HG03196 (cell line): Measurements from ENCODE around the gene DNM3.

ENCODE experiments used
- ATAC-seq: cut with Tn5 transposase; IDR thresholded peaks from one replicate; pipeline ENCODE4 v1.9.1; 2021; ENCODE audit not compliant: unreplicated experiment

Gene DNM3

DNA sequence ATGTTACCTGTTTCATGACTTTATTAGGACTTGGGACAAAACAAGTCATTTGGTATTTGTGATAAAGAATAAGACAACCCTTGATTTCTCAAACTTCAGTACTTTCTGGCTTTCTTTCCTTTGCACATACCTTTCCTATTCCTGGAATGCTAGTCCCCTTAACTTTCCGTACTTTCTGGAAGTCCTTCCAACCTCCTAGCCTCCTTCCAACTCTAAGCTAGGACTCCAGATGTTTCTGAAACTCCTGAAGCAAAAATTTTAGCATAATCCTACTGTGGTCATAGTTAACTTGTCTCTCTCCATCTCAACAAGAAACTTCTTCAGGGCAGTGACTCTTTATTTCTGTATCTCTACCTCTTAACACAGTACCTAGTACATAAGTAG, 559.4 kb downstream of the DNM3 start:
- ATAC-seq, result no peak

GRCh38 chr1:172401477-172401876, 560.2 kb downstream of the DNM3 start:
- ATAC-seq, result no peak

DNA sequence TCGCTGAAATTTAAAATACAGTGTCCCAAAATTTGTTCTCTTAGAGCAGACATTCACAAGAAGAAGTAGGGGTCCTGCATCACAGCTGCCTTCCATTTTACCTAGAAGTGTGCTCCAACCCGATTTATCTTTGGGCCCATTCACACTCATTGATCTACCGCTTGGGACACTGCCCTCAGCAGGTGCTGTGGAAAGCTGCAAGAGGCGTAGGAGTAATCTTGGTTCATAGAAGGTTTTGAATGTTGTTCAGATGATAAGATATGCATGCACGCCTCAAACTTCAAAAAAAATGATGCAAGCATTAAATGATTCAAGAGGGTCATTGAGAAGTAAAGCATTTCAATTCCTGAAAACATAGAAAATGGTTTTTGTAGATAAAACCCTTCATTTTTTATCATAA, 560.6 kb downstream of the DNM3 start:
- no peak for ATAC-seq

DNA sequence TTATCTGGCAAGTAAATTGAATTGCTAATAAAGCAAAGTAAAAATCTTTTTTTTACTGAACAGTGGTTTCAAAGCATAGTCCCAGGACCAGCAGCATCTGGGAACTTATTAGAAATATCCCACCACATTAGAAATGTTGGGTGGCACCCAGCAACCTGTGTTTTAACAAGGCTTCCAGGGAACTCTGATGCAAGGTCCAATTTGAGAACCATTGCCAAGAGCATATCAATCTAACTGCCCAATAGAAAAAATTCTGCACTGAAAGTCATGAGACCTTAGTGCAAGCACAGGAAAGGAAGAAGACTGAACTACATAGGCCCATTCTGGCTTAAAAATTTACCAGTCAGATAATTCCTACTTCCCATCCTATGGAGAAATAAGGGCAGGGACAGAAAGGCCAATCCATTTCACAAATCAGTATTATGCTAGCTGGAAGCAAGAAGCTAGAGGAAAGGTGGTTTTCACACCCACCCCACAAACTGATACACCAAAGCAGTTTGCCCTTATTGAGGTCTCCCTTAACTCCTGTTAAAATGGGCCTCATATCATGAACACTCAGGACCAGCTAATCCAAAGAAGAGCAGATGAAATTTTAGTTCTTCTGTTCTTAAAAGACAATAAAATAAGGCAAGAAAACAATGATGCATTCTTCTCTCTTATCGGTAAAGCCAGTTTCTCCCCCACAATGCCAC, 561.7 kb downstream of the DNM3 start:
- no peak for ATAC-seq

GRCh38 chr1:172404121-172404520, 562.8 kb downstream of the DNM3 start:
- no peak for ATAC-seq

DNA sequence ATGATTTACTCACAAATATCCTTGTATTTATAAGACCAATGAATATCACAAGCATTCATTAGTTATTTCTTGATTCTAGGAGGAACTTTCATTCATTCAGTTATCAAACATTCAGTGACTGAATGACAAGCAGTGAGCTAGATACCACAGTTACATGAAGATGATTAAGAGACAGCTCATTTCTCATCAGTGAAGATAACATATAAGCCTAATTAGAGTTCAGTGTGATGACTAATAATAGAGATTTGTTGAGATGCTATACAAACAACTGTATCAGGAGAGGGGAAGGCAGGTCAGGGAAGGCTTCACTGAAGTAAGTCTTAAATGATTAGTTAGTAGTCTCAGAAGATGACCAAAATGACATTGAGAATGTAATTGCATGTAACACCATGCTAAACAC, 564.6 kb downstream of the DNM3 start:
- ATAC-seq, result no peak

DNA sequence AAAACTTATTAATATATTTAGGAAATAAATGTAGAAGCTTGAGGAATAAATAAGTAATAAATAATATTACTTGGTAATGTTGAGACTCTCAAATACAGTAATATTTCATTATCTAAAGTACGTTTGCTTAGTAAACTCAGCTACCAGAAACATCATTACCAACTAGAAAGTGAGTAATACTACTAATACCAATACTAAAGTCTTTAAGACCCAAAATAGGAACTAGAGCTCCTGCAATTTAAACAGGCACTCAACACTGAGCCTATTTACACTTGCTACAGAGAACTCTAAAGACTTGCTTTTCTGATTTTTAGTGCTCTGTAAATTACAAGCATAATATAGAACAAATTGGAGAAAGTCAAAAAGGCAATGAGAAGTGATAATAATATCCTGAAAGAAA, 565.7 kb downstream of the DNM3 start:
- ATAC-seq, result no peak

DNA sequence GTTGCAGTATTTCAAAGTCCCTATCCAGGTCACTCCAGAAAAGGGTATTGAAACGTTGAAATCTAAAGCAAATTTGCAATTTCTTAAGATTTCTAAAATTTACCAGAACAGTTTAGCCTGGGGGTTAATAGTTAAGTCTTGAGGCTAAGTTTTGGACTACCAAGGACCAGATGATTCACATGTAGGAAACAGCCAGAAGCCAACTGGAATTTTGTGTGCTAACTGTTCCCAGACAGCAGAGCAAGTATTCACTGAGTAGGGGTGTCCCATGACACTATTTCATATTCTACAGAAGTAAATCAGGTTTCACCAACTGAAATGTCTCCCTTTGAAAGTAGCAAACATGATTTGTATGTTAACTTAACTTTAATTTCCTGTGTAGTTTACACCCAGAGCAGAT, 567.7 kb downstream of the DNM3 start:
- no peak for ATAC-seq

DNA sequence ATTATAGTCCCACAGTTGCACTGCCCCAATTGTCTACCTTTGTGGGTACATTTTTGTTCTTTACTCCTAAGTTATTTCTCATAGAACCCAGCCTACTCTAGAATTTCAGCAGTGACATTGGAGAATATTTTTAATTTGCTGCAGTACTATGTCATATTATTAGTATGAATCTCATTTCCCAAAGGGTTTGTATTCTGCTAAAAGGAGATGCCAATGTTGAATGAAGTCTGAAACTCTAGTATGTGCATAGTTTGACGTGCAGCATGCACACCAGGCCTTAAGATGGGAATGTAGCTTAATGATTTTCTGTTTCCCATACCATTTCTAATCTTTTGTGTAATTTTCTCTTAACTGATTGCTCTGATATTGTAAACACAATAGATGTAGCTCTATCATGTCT, 568.7 kb downstream of the DNM3 start:
- no peak for ATAC-seq

- ATAC-seq, result no peak
Observed at GRCh38 chr1:172411791-172412338, 570.6 kb downstream of the DNM3 start.

DNA sequence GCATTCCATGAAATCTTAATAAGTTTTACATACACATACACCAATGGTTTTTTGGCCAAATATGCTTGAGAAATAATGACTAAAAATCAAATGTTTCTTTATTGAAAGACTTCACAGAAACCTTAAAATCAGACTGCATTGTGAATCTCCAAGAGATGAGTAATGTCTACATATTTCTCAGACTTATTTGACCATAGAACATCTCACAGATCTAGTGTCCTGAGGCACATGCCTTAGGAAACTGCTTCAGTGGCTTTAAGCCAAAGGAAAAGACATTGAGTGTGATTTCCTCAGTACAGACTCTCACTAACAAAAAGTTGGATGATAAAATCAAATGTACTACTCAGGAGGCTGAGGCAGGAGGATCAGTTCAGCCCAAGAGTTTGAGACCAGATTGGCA, 573.0 kb downstream of the DNM3 start:
- ATAC-seq, result no peak

DNA sequence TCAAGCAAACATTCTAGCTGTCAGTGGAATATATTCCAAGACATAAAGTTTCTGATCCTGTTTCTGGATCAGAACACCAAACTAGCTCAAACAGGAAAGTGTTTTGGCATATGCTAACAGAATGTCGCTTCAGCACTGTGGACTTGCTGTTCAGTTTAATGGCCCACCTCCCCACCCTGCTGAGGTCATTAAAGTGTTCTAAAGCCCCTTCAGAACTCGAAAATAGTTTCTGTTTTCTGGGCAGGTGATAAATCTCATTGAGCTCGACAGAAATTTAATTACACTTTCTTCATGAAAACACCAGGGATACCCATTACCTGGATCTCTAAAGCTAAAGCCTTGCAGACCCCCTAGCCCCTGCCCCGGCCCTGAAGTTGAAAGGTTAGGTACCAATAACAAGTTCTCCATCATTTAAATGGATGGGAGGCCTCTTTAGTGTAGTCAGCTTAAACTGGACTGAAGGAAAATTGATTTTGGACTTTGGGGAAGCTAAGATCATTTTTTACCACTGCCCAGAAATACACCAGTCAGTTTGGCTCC, 575.3 kb downstream of the DNM3 start:
- no peak for ATAC-seq

- ATAC-seq, result no peak
Observed at GRCh38 chr1:172417557-172417956, 576.3 kb downstream of the DNM3 start.

DNA sequence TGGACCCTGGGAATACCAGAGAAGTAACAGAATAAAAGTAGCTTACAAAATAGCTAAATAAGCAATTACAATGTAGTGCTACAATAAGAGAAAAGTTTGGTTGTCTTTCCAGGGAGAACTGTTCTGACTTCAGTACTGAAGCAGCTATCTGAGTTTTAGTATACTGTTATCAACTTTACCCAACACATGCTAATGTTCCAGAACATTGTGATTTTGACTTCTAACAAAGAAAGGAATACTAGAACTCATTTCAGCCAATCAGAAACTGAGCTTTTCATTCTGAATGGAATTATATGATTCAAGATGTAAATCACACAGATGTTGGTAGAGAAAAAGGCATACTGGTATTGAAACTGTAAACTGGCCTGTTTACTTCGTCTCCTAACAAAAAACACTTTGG, 579.1 kb downstream of the DNM3 start, which contains the start of gene C1orf105:
Gene C1orf105 (plus strand): TSS at position 301 of the 400 bp plus-strand sequence. CDS start 201 bp downstream, outside the sequence.
- no peak for ATAC-seq

DNA sequence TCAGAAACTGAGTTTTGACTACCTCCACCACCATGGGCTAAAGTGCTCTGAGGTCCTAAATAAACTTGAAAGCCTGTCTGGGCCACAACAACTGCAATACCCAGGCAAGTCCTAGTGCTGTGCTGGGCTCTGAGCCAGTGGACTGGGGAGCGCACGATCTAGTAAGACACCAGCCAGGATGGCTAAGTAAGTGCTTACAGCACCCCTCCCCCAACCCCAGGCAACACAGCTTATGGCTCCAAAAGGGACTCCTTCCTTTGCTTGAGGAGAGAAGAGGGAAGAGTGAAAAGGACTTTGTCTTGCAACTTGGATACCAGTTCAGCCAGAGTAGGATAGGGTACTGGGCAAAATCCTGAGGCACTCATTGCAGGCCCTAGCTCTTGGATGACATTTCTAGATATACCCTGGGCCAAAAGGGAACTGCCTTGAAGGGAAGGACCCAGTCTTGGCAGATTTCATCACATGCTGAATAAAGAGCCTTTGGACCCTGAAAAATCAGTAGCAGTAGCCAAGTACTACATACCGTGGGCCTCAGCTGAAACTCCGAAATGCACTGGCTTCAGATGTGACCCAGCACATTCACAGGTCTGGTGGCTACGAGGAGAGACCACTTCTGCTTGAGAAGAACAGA, 580.8 kb downstream of the DNM3 start:
- no peak for ATAC-seq

DNA sequence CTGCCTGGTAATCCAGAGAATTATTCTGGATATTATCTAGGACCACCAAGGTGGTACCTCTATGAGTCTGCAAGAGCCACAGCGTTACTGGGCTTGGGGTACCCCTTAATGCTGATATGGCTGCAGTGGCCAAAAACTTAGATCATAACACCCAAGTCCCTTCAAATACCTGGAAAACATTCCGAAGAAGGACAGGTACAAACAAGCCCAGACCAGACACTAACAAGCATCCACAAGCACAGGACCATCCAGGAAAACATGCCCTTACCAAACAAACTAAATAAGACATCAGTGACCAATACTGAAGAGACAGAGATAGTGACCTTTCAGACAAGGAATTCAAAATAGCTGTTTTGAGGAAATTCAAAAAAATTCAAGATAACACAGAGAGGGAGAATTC, 582.0 kb downstream of the DNM3 start:
- ATAC-seq, result no peak

- ATAC-seq, result no peak
Observed at GRCh38 chr1:172425339-172425738, 584.0 kb downstream of the DNM3 start.

GRCh38 chr1:172427191-172427590, 585.9 kb downstream of the DNM3 start:
- ATAC-seq, result no peak

GRCh38 chr1:172429331-172430127, 588.2 kb downstream of the DNM3 start:
- ATAC-seq, result no peak

DNA sequence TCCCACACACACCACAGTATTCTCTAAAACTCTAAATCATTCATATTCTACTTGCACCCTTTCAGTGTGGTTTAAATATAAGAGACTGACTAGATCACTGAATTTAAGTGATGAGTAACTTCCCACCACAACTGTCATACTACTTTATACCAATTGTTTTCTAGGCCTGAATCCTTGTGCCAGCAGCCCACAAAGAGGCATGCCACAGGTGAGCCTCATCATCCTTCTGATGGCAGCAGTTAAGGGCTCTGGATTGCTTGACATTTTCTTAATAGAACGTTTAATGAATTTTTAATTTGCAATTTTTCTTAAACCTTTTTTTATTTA, 588.8 kb downstream of the DNM3 start:
- ATAC-seq, result no peak

GRCh38 chr1:172431204-172431603, 589.9 kb downstream of the DNM3 start:
- ATAC-seq, result no peak
